Measurements from ENCODE around the gene ITGA7.

DNA sequence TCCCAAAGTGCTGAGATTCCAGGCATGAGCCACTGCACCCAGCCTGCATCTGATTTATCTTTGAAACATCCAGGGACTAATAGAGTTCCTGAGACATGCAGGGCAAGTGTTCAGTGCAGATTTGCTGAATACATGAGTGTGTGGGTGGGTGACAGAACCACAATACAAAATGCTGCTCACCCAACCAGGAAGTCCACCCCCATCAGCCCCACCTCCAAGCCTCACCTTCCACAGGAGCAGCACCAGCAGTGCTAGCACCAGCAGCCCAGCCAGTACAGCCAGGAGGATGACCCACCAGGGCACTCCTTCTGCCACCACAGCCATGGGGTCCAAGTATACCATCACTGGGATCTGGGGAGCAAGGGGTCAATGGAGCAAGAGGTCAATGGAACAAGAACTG, 20.0 kb downstream of the ITGA7 start:
- TF ChIP-seq RAD21 (IDR thresholded peaks at IDR 0.05; ENCODE audit: low read depth) (no peak), NFIC (IDR thresholded peaks at IDR 0.05) (no peak), ZBTB7A (IDR thresholded peaks at IDR 0.05; ENCODE audit: low read depth) (no peak), CEBPB (IDR thresholded peaks at IDR 0.05) (no peak), EP300 (IDR thresholded peaks at IDR 0.05; ENCODE audit: borderline replicate concordance) (no peak), EGR1 (IDR thresholded peaks at IDR 0.05) (peak; percentile 40; the same call in 1 of the 2 replicates), TCF12 (IDR thresholded peaks at IDR 0.05; ENCODE audit: low read depth) (no peak), TAF1 (IDR thresholded peaks at IDR 0.05; ENCODE audit: low read depth) (no peak), TEAD4 (IDR thresholded peaks at IDR 0.05) (no peak), CREB1 (IDR thresholded peaks at IDR 0.05; ENCODE audit: low read depth) (no peak)
- TF ChIP-seq, protein P1, sequence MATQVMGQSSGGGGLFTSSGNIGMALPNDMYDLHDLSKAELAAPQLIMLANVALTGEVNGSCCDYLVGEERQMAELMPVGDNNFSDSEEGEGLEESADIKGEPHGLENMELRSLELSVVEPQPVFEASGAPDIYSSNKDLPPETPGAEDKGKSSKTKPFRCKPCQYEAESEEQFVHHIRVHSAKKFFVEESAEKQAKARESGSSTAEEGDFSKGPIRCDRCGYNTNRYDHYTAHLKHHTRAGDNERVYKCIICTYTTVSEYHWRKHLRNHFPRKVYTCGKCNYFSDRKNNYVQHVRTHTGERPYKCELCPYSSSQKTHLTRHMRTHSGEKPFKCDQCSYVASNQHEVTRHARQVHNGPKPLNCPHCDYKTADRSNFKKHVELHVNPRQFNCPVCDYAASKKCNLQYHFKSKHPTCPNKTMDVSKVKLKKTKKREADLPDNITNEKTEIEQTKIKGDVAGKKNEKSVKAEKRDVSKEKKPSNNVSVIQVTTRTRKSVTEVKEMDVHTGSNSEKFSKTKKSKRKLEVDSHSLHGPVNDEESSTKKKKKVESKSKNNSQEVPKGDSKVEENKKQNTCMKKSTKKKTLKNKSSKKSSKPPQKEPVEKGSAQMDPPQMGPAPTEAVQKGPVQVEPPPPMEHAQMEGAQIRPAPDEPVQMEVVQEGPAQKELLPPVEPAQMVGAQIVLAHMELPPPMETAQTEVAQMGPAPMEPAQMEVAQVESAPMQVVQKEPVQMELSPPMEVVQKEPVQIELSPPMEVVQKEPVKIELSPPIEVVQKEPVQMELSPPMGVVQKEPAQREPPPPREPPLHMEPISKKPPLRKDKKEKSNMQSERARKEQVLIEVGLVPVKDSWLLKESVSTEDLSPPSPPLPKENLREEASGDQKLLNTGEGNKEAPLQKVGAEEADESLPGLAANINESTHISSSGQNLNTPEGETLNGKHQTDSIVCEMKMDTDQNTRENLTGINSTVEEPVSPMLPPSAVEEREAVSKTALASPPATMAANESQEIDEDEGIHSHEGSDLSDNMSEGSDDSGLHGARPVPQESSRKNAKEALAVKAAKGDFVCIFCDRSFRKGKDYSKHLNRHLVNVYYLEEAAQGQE (IDR thresholded peaks at IDR 0.05; ENCODE audit: low read depth): no peak
- TF ChIP-seq, protein P2, sequence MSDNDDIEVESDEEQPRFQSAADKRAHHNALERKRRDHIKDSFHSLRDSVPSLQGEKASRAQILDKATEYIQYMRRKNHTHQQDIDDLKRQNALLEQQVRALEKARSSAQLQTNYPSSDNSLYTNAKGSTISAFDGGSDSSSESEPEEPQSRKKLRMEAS (IDR thresholded peaks at IDR 0.05): no peak

Measured in Ishikawa (cell line).